ENCODE results near the gene TMEM187.

TMEM187 gene

DNA sequence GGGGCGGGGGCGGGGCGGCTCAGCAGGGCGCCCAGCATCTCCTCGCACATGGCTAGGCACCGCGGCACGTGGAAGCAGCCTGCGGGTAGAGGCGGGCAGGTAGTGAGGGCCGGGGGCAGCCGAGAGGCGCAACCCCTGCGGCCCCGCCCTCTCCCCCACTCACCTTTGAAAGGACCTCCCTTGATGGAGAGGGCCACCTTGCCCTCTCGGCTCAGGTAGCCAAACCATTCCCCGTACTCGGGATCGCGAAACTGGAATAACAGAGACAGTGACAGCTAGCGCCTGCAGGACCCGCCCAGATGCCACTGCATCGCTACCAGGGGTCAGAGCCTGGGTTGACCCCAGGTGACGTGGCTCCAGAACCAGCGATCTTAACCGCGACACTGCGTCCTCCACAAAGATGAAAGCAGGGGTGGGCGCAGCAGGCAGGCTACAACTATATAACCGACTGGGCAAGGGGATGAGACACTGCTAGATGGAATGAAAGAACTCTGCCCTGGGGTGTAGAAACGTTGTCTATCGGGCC is 37.2 kb upstream of the TMEM187 start:
- FAIRE-seq = no peak

DNA sequence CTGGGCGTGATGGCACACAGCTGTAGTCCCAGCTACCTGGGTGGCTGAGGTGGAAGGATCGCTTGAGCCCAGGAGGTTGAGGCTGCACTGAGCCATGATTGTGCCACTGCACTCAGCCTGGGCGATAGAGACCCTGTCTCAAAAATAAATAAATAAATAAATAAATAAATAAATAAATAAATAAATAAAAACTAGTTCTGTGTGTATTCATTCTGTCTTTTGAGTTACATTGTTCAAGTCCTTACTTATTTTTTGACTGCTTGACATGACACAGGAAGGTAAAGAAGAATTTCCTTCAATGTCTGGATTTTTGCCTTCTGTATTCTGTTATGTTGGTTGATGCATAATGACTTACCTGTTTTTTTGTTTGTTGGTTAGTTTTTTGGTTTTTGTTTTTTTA is 35.5 kb upstream of the TMEM187 start:
- no peak for FAIRE-seq

DNA sequence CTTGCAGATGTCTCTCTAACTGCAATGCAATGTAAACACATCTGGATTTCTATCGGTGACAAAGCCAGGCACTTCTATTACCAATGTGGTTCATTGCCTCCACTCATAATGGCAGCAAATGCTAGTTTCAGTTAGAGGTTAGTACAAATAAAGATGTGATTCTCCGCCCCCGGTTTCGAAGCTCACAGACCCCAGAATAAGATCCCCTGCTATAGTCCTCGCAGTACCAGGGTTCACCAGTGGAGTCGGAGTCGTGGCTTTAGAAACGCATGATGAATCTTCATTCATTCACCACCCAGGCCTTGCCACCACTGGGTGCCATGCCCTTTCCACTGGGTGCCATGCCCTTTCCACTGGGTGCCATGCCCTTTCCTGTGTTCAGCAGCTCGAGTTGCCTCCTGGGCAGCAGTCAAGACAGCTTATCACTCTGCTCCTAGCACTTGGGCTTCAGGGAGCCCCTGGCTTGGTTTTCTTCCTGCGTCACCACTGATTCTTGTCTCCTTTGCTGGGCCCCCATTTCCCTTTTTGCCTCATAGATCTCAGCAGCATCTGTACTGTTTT is 34.2 kb upstream of the TMEM187 start:
- no peak for FAIRE-seq

DNA sequence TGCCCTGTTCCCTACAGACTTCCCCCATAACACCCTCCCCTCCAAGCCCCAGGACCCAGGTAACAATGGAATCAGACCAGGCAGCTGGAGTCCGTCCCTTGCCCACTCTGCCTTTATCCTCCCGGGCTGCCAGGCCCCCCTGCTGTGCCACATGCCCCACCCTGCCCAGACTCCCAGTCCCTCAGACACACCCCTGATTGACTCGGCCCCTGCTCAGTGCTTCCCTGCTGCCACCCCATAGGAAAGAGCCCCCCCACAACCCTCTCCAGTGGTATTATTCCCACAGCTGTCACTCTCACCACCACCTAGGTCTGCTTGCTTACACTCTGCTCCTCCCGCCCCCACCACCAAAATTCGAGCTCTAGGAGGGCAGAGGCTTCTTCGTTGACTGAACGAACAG is 33.0 kb upstream of the TMEM187 start:
- FAIRE-seq = no peak

DNA sequence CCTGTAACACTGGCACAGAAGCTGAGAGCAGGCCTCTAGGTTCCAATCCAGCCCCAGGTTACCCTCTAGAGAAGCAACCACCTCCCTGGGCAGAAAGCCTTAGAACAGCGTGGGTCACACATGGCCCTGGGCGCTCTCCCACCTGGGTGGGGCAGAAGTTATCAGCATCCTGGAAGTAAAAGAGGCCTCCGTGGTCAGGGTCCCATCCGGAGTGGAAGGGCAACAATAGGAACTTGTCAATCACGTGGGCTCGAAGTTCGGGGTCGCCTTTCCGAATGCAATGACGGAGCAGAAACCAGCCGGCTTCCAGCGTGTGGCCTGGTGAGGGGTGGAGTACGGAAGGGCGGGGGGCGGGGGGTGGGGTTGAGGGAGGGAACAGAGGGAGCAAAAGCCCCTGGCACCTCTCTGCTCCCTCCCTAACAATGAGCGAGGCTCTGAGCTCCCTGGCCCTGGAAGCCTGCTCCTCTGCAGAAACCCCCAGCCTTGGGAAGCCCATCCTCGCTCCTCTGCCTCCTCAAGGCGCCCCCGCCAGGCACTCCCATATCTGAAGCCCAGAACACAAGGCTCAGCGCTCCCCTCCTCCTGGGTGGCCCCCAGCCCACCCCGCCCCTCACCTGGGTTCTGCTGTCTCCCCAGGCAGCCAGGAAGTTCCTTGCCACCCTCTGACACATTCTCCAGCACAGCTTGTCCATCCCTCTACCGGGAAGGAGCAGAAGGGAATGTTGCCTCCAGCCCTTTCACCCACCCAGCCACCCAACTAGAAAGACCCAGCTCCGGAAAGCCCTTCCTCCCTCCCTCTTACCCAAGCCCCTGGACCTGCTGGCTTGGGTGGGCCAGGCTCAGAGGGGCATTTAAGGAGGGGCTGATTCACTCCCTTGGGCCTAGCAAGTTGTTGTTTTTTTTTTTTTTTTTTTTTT is 31.0 kb upstream of the TMEM187 start:
- no peak for FAIRE-seq

DNA sequence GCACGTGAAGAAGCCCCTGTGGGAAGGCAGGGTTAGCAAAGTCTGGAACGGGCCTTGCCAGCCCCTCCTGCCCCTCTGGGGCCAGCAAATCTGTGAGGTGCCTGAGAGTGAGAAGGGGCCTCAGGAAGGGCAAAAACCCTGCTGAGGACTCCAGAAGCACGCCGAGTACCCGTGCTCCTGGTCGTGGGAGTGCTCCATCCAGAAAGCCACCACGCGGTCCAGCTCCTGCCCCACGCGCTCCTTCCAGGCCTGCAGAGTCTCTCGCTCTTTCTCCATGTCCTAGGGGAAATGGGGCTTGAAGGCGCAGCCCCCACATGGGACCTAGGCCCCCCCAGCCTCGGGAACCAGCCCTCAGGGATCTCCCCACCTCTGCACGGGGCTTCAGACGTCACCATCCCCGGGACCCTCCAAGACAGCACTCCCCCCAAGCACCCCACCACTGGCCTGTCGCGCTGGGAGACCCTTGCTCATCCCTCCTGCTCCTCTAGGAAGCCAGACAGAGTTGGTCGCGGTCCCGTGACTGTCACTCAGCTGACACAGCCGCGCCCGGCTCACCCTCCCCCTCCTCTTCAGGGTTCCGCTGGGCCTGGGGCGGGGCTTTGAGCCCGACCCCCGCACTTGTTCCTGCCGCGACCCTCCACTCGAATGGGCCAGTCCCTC is 28.3 kb upstream of the TMEM187 start, which contains the start of gene RENBP:
TSS of gene RENBP (minus strand) at position 504 of the 660 bp plus-strand sequence. CDS start at position 471, 33 bp downstream.
- no peak for FAIRE-seq

DNA sequence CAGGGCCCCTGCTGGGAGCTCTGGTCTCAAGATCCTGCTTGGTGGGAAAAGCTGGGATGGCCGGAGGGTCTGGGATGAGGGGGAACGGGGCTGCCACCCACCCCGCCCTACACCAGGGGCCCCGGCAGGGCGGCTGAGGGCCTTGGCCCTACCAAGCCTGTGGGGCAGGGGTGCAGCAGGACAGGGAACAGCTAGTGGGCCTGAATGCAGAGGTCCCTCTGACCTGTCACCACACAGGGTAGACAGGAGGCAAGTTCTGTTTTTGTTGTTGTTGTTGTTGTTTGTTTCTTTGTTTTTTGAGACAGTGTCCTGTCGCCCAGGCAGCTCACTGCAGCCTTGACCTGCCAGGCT is 27.8 kb upstream of the TMEM187 start:
- FAIRE-seq = no peak

DNA sequence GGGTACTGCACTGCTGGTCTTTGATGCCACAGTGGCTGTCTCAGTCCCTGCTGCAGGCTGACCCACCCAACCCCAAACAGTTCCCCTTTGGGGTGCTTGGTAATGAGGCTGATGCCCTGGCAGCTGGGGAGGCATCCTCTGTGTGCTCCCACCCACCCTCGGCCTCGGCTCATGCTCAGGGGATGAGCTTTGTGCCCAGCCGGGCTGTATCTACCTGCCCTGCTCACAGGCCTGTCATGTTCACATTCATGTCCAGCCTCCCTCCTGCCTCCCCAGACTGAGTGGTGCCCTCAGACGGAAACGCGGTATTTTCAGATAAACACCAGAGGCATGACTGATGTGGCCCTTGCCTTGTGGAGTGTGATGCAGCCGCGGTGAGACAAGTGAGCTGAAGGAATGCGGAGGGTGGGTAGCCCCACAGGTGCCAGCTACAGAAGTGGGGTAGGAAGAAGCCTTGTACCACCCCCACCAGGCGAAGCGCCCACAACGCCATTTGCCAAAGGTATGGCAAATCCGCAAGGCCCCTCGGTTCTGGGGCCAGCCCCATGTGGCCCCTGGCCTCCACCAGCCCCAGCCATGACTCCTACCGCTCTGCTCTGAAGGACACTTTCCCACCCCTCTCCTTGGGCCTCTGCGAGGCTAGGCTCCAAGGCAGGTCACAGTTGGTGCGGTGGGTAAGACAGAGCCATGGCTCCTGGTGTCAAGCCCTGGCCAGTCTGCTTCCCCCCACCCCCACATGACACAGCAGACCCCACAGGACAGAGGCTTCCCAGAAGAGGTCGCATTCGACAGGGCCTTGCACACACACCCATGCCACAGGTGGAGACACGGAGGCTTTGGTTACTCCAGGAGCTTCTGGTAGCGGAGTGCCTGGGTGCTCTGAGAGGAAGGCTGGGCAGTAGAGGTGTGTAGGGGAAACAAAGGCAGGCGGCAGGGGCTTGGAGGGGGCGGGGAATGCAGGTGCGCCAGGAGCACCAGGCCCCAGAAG is 26.3 kb upstream of the TMEM187 start:
- no peak for FAIRE-seq

DNA sequence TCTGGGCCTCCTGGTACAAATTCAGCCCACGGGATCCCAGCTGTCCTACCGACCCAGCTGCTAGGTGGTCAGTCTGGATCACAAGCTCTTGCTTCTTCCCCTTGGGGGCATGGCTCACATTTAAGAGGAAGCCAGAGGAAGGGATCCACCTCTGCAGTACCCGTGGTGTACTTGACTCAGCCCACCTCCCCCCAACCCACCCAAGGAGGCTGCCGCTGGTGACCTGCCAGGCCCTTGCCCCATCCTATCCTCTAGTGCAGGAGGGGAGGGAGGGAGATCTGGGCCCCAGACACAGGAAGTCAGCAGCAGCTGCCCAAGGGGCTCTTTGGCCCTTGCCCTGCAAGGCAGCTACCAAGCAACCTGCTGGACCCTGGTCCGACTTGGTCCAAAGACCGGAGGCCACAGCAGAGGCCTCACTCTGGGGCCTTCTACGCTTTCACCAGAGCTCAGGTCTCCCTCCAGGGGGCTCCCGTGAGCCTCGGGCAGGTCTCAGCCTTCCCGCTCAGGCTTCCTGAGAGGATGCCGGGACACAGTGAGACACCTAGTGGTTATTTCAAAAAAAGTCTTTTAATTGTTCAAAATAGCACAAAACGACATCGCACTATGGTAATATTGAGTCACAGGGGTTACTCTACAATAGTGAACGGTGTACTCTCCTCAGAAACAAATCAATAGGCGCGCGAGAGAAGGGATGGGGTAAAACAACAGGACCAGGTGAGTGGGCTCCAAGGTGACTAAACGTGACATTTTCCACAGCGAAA is 25.4 kb upstream of the TMEM187 start:
- peak; percentile 92 for FAIRE-seq

DNA sequence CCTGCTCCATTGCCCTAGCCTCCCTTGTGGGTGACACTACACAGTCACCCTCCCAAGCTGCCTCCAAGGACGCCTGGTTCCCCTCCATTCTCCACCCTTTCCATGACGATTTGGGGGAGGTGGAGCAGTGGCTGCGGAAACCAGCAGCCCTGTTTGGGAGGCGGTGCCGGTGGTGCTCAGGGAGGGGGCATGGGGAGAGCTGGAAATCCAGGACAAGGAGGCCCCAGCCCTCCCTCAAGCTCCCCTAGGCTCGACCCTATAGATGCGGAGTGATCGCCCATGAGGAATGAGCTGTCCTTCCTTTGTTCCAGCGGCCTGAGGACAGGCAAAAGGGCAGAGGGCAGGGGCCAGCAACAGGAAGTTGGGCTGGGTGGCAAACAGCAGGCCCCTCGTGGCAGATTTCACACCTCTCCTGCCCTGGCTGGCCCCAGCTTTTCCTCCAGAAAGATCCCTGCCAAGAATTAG is 24.5 kb upstream of the TMEM187 start:
- no peak for FAIRE-seq

DNA sequence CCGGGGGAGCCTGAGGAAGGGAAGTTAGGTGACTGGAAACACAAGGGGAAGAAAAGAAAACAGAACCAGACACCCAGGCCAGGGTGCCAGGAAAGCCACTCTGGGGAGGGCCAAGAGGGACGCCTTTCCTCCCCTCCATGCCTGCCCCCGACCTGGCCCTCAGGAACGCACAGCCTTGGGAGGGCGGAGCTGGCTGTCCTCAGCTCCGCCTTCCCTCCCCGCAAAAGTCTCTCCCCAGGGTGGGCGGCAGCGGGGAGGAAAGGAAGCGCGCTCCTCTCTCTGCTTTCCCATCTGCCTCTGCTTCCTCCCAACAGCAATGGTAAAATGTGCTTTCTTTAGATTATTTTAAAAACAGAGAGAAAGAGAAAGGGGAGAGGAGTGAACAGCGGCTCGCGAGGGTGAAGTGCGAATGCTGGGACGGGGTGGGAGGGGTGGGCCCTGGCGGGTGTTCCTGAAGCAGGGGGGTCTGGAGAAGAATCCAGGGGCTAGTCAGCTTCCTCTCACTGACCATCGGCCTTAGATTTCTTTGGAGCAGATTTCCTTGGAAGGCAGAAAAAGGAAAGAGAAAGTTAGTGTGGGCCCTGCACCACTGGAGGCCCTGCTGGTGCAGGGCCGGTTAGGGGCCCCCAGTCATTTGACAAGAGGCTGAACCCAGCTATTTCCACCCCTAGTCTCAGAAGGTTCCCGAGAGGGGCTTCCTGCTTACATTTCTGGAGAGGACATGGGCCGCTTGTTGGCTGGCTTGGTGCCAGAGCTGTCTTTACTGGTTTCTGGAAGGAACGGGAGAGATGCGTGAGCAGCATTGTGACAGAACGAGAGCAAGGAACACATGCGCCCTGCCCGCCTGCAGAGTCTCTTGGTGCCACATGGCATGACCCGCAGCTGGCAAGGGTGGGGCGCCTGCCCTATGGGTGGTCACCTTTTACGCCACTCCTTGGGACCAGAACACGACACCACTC is 23.4 kb upstream of the TMEM187 start:
- no peak for FAIRE-seq

DNA sequence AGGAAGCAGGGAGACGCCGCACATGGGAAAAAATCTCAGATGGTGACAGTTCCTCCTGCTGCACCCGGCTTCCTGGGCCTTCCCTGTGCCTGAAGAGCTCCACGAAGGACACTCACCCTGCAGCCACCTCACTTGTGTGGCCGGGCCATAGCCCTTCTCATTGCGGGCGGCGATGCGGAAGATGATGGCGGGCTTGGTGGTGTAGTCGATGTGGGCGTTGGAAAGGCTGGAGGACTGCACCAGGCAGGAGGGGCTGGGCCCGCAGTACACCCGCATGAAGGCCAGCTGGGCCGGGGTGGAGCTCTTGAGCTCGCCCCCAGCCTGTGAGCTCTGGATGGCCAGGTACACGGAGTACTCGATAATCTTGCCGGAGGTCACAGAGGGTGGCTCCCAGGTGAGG is 22.4 kb upstream of the TMEM187 start:
- no peak for FAIRE-seq

DNA sequence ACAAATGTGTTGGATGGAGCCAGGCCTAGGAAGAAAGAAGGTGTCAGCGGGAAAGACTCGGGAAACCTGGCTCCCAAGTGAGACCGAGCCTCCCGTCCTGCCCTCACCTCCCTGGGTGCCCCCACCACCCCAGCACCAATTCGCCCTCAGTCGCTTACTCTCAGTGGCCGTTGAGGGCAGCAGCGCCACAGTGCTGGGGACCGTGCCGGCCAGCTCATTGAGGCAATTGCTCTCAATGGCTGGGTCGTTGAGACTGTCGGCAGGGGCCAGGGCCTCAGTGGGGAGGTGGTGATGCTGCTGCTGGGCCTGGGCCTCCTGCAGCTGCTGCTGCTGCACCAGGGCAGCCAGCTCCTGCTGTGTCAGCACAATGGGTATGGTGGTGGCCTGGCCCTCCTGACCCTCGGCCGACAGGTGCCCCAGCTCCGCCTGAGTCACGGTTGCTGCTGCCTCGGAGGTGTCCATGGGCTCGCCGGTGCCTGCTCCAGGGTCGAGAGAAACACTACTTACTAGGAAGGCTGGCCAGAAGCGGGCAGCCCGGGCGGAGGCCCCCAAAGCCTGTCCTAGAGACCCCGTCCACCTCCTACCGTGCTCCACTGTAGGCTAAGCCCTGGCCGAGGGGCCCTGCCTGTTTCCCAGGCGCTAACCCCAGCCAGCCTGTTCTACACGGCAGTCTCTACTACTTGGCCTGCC is 20.7 kb upstream of the TMEM187 start:
- no peak for FAIRE-seq

DNA sequence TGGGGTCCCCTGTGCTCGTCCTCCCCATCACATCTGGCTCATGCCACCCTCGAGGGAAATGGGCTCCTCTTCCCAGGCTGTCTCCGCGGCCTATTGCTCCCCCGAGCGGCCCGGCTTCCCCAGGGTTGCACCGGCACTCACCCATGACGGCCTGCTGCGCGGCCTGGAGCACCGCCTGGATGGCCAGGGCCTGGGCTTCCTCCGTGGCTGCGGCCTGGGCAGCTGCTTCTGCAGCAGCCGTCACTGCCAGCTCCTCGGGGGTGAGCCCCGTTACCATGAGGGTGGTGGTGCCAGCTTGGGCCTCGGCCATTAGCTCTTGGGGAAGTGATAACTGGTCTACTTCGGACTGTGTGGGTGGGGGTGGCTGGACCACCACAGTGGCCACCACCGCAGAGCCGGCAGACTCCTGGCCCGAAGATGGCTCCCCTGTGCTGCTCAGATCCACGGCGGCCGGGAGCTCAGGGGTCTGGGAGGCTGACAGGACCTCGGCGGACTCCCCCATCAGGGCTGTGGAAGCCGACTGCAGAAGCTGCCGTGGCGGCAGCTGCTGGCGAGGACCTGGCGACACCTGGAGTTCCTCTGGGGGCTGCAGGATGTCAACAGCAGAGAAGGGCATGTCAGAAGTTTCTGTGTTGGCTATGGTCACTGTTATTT is 20.1 kb upstream of the TMEM187 start:
- no peak for FAIRE-seq

DNA sequence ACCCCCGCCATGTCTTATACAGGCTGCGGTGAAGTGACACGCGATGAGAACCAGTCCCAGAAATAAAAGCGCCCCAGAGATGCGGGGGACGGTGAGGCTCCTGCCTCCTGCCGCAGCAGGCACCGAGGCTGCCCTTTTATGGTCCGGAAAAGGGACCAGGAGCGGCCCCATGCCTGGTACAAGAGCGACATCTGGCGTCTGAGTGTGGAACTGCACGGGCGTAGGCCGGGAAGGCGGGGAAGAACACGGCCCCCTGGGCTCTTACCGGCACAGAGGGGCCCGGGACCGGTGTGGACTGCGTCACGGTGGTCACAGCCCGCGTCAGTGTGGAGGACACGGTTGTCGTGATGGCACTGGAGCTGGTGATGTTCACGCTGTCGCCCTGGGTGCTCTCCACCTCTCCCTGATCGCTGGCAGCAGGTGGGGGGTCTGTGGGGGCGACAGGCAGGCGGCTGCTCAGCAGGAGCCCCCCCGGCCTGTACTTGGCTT is 19.2 kb upstream of the TMEM187 start:
- no peak for FAIRE-seq

DNA sequence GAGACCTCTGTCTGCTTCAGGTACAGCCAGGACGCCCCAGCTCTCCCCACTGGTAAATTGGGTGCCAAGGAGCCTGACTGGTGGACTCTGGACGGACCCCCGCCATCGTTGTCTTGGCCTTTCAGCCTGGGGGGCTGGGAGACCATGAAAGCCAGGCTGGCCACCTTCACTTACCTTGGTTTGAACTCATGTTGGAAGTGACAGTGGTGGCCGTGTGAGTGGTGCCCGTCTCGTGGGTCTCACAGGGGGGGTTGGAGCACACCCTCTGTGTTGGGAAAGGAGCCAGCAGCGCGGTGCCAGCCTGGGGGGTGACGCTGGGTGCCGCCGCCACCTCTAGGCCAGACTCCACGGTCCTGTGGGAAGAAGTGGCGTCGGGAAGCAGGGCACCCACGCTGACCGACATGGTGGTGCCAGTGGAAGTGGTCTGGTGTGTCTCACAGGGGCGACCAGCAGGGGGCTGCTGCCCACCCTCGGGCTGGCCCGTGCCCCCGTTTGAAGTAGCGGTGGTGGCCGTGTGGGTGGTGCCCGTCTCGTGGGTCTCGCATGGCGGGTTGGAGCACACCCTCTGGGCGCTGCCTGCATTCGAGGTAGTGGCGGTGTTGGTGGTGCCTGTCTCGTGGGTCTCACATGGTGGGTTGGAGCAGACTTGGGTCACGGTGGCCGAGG is 18.5 kb upstream of the TMEM187 start:
- no peak for FAIRE-seq

DNA sequence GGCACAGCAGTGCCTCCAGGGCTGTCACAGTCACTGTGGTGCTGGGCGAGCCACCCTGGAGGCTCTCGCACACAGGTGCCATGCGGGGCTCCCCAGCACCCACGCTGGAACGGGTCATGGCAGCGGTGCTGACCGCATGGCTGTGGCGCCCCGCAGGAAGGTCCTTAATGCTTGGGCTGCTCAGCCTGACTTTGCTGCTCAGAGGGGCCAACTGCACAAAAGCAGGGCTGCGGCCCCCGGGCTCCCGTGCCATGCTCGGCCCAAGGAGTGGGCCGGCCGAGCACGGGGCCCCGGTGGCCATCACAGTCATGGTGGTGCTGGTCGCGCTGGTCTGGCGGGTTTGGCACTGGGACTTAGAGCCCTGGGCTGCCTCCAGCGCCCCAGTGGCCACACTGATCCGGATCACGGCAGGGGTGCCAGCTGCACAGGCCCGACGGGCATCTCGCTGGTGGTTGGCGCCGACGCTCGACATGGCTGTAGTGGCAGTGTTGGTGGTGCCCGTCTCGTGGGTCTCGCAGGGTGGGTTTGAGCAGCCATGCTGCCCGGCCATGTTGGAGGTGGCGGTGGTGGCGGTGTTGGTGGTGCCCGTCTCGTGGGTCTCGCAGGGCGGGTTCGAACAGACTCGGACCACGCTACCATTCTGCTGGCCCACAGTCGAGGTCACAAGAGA is 17.9 kb upstream of the TMEM187 start:
- FAIRE-seq = no peak

DNA sequence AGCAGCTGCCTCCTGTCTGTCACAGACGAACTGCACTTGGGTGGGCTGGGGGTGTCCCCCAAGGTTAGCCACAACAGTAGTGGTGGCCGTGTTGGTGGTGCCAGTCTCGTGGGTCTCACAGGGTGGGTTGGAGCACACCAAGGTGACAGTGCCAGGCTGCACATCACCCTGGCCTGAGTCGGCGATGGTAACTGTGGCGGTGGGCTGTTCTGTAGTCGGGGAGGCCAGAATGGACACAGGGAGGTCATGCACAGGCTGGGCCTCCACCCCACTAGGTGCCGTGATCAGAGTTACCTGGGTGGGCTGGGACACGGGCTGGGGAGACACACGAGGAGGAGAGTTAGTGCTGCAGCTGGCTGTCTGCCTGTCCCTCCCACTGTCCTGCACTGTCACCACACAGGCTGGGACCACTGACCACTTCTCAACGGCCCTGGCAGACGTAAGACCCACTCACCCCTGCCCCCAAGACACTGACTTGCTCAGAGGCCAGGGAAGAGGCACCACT is 17.3 kb upstream of the TMEM187 start:
- no peak for FAIRE-seq
